GM10248 (cell line): ENCODE results near the gene SYT7.
A peak's percentile ranks its signal among the peaks of the same experiment; 100 is the strongest.

ENCODE experiments used
- CTCF ChIA-PET: fragments of 300-600 bp; sonication (Branson Sonifier 250); formaldehyde crosslinking; extraction: SDS; loops from one replicate; lab custom pipeline; 2021; ENCODE audit warnings: antibody characterized with exemption; lab: Yijun Ruan, JAX
- POLR2A ChIA-PET: fragments of 350-650 bp; sonication (Branson Sonifier 250); formaldehyde crosslinking; extraction: SDS; loops from one replicate; lab custom pipeline; 2020; ENCODE audit warnings: antibody characterized with exemption; lab: Yijun Ruan, JAX
- DNase-seq: peaks from one replicate; pipeline ENCODE4 v3.0.0; 2012; ENCODE audit errors: extremely low spot score
- CTCF ChIP-seq: IDR thresholded peaks from 2 replicates; pipeline ENCODE4 v1.5.1; 2012; ENCODE audit warnings: mild to moderate bottlenecking, low read depth; ENCODE audit errors: extremely low read depth, missing control alignments, control extremely low read depth

Gene SYT7

GRCh38 chr11:61487342-61488025, 93.4 kb downstream of the SYT7 start:
- CTCF ChIA-PET: interaction anchor here (0.7 to 5.3 kb wide), 5 partner anchors 9 to 151 kb away, joined by 3 to 28 read pairs (median 4); no protein-coding TSS in a partner anchor
- TF ChIP-seq CTCF: no peak
- POLR2A ChIA-PET: no interaction called here
- no peak for DNase-seq

GRCh38 chr11:61486779-61487178, 94.1 kb downstream of the SYT7 start:
- no peak for DNase-seq
- ChIA-PET POLR2A (no interaction called here), CTCF (interaction anchor here (0.7 to 5.3 kb wide), 6 partner anchors 8 to 152 kb away, joined by 3 to 28 read pairs (median 4); no protein-coding TSS in a partner anchor)
- TF ChIP-seq CTCF: no peak

DNA sequence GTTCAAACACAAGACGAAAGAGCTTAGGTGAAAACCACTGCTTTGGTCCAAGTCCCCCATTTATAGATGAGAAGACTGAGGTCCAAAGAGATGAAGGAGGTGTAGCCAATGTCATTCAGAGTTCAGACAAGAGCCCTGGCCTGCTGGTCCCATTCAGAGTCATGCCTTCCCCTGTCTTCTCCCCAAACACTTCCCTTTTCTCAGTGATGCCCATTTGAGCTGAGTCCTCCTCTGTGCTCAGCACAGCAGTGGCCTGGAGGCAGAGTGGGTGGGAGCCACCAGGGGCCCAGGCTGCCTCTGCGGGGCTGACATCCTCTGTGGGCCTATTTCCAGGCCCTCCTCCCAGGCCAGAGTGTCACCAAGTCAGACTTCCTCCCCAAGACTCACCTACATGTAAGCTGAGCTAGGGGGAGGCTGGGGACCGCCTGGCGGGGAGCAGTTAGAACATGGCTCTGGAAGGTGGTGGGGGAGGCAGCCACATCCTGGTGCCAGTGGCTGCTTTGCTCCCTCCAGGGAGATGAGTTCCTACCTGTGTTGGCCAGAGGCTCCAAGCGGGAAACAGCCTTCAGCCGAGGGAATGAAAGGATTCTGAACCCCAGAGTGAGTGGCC, 94.8 kb downstream of the SYT7 start:
- ChIA-PET POLR2A (no interaction called here), CTCF (interaction anchor here (1.2 to 5.3 kb wide), 3 partner anchors 9 to 40 kb away, joined by 4 to 28 read pairs (median 5); no protein-coding TSS in a partner anchor)
- no peak for TF ChIP-seq CTCF
- DNase-seq: no peak

- DNase-seq: no peak
- ChIA-PET POLR2A (no interaction called here), CTCF (interaction anchor here (1.3 to 5.3 kb wide), 2 partner anchors 32 to 39 kb away, joined by 4 to 28 read pairs; no protein-coding TSS in a partner anchor)
- TF ChIP-seq CTCF: no peak
These were observed 95.8 kb downstream of the SYT7 start for GRCh38 chr11:61485080-61485479.

DNA sequence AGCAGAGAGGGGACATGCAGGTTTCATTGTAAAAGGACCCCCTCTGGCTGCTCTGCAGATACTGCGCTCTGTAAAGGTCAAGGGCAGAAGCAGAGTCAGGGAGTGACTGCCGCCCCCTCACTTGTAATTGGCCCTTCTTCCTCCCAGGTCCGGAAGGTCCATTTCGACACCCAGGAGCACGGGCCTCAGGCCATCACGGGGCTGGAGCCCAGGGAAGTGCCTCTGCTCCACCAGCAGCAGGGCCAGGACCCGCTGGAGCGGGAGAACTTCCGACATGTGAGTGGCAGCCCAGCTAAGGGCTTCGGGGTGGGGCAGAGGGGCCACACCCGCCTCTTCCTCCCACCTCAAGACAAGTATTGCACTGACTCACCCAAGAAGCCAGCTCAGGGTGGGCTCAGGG, 96.3 kb downstream of the SYT7 start:
- TF ChIP-seq CTCF: no peak
- POLR2A ChIA-PET: no interaction called here
- DNase-seq: no peak
- CTCF ChIA-PET: interaction anchor here (1.0 to 5.3 kb wide), 2 partner anchors 10 to 33 kb away, joined by 4 to 28 read pairs; no protein-coding TSS in a partner anchor

- POLR2A ChIA-PET: no interaction called here
- TF ChIP-seq CTCF: peak; percentile 61
- CTCF ChIA-PET: interaction anchor here (1.0 to 11.8 kb wide), 8 partner anchors 12 to 599 kb away, joined by 3 to 168 read pairs (median 6); partner anchors contain the start of gene LRRC10B
- DNase-seq: peak; percentile 58
These were observed 98.4 kb downstream of the SYT7 start for GRCh38 chr11:61482513-61482912.
